HT-29 (cell line): Measurements from ENCODE around the gene SLC39A11. TPM values are rescaled to one million over a fixed set of nuclear protein-coding genes. Genes with fewer than 3 reads are reported as not detected.
"Not testable (repeated sequence)": the region's sequence is repeated elsewhere in the genome, so short reads cannot be mapped to it uniquely, and the experiment has no call there.

Experiments
- DNase-seq: peaks from one replicate; pipeline ENCODE4 v3.0.0-alpha.2; 2015; ENCODE audit warnings: low spot score
- total RNA-seq: library from RNA; depleted of rRNA; stranded (reverse); fragments of >200 nt; shearing (Covaris generic); gene quantifications from 2 replicates; pipeline ENCODE4 v1.2.3, GENCODE V29; 2014

Gene SLC39A11
- total RNA-seq, 1 experiment from 2014 or later = 20.7 TPM

GRCh38 chr17:72789711-72790110, 302.8 kb downstream of the SLC39A11 start:
- DNase-seq = no peak

- DNase-seq = no peak
Measured at GRCh38 chr17:72788950-72789585, 303.4 kb downstream of the SLC39A11 start.

- no peak for DNase-seq
Measured at GRCh38 chr17:72786209-72786608, 306.3 kb downstream of the SLC39A11 start.

GRCh38 chr17:72782985-72783701, 309.3 kb downstream of the SLC39A11 start:
- no peak for DNase-seq

- not testable (repeated sequence) for DNase-seq
Measured at GRCh38 chr17:72782437-72782836, 310.1 kb downstream of the SLC39A11 start.

GRCh38 chr17:72778169-72779151, 314.0 kb downstream of the SLC39A11 start:
- DNase-seq = no peak

- DNase-seq = no peak
Measured at GRCh38 chr17:72775919-72776318, 316.6 kb downstream of the SLC39A11 start.

- no peak for DNase-seq
Measured at GRCh38 chr17:72775237-72775636, 317.3 kb downstream of the SLC39A11 start.

GRCh38 chr17:72774236-72774635, 318.3 kb downstream of the SLC39A11 start:
- no peak for DNase-seq

- DNase-seq = not testable (repeated sequence)
Measured at GRCh38 chr17:72773225-72773624, 319.3 kb downstream of the SLC39A11 start.

- no peak for DNase-seq
Measured at GRCh38 chr17:72772331-72772821, 320.1 kb downstream of the SLC39A11 start.

GRCh38 chr17:72771734-72772133, 320.8 kb downstream of the SLC39A11 start:
- no peak for DNase-seq

- DNase-seq = no peak
Measured at GRCh38 chr17:72766761-72767356, 325.6 kb downstream of the SLC39A11 start.

- DNase-seq = no peak
Measured at GRCh38 chr17:72765368-72766153, 326.9 kb downstream of the SLC39A11 start.

GRCh38 chr17:72764632-72765041, 327.9 kb downstream of the SLC39A11 start:
- DNase-seq = no peak

GRCh38 chr17:72763981-72764380, 328.5 kb downstream of the SLC39A11 start:
- DNase-seq = no peak

GRCh38 chr17:72761893-72762575, 330.5 kb downstream of the SLC39A11 start:
- not testable (repeated sequence) for DNase-seq

GRCh38 chr17:72761431-72761830, 331.1 kb downstream of the SLC39A11 start:
- DNase-seq = no peak

- DNase-seq = no peak
Measured at GRCh38 chr17:72760368-72760767, 332.1 kb downstream of the SLC39A11 start.

GRCh38 chr17:72759301-72759700, 333.2 kb downstream of the SLC39A11 start:
- DNase-seq = no peak
